Activated naive CD4-positive, alpha-beta T cell treated with anti-CD3 and anti-CD28 coated beads, Interleukin-2, amount 50 U/mL, for 72 hours (primary cell): Measurements from ENCODE around the gene CMYA5. TPM values are rescaled to one million over a fixed set of nuclear protein-coding genes. Genes with fewer than 3 reads are reported as not detected.

ENCODE experiments used
- ATAC-seq, 2 donors: fragments of 150-1000 bp; cut with Tn5 transposase; 2 replicates each; pipeline ENCODE4 v1.10.0; 2021; ENCODE audit warnings: mild to moderate bottlenecking in 2 of 2, moderate library complexity in 2 of 2
- DNase-seq, 2 donors: peaks; one replicate each; pipeline ENCODE4 v3.0.0; 2021 to 2022; ENCODE audit warnings: low spot score in 2 of 2
- H3K27ac Mint-ChIP-seq, 2 donors: one replicate each; pipeline ENCODE4 v1.8.0; 2022; ENCODE audit warnings: mild to moderate bottlenecking in 2 of 2, mixed read lengths in 2 of 2
- H3K36me3 Mint-ChIP-seq, 2 donors: one replicate each; pipeline ENCODE4 v1.8.0; 2022; ENCODE audit warnings: mixed read lengths in 2 of 2
- H3K9me3 Mint-ChIP-seq, 2 donors: one replicate each; pipeline ENCODE4 v1.8.0; 2022; ENCODE audit warnings: mixed read lengths in 2 of 2
- total RNA-seq, 2 donors: library from RNA; stranded (reverse); gene quantifications; one replicate each; pipeline ENCODE4 v1.2.3, GENCODE V29; 2022

CMYA5 gene
- total RNA-seq, 2 donors from 2014 or later = 0.30 to 0.39 TPM

- H3K27ac Mint-ChIP-seq = no peak overlapping the region
- no peaks in the 10 kb centered on the region for H3K36me3 Mint-ChIP-seq
- H3K9me3 Mint-ChIP-seq = no peaks in the 10 kb centered on the region
- DNase-seq (no peak), ATAC-seq (no peak)
Observed at GRCh38 chr5:79834098-79834753, 144.6 kb downstream of the CMYA5 start.

- no peak for DNase-seq
- no peaks in the 10 kb centered on the region for H3K36me3 Mint-ChIP-seq
- ATAC-seq = no peak
- H3K9me3 Mint-ChIP-seq = no peaks in the 10 kb centered on the region
- H3K27ac Mint-ChIP-seq = no peak overlapping the region
Observed at GRCh38 chr5:79834754-79835714, 145.4 kb downstream of the CMYA5 start.

GRCh38 chr5:79837761-79838551, 148.3 kb downstream of the CMYA5 start:
- Mint-ChIP-seq H3K36me3 (no peaks in the 10 kb centered on the region), H3K9me3 (no peaks in the 10 kb centered on the region), H3K27ac (no peak overlapping the region)
- DNase-seq (no peak), ATAC-seq (no peak)

- Mint-ChIP-seq H3K9me3 (no peaks in the 10 kb centered on the region), H3K27ac (peak overlapping the region in 1 of 2 donors; percentile 6), H3K36me3 (no peaks in the 10 kb centered on the region)
- ATAC-seq = no peak
- no peak for DNase-seq
Observed at GRCh38 chr5:79840084-79840990, 150.7 kb downstream of the CMYA5 start.

GRCh38 chr5:79841172-79841571, 151.5 kb downstream of the CMYA5 start:
- DNase-seq = no peak
- no peak for ATAC-seq
- Mint-ChIP-seq H3K36me3 (no peaks in the 10 kb centered on the region), H3K9me3 (no peaks in the 10 kb centered on the region), H3K27ac (no peak overlapping the region)

GRCh38 chr5:79842006-79842881, 152.6 kb downstream of the CMYA5 start:
- Mint-ChIP-seq H3K27ac (no peak overlapping the region), H3K36me3 (no peaks in the 10 kb centered on the region), H3K9me3 (no peaks in the 10 kb centered on the region)
- ATAC-seq = no peak
- no peak for DNase-seq

- H3K9me3 Mint-ChIP-seq = no peaks in the 10 kb centered on the region
- H3K27ac Mint-ChIP-seq = peak overlapping the region in 1 of 2 donors; percentile 89
- no peak for ATAC-seq
- H3K36me3 Mint-ChIP-seq = no peaks in the 10 kb centered on the region
- no peak for DNase-seq
Observed at GRCh38 chr5:79842991-79843390, 153.4 kb downstream of the CMYA5 start.

- H3K36me3 Mint-ChIP-seq = no peaks in the 10 kb centered on the region
Observed at GRCh38 chr5:79843450-79844388, 154.1 kb downstream of the CMYA5 start.

GRCh38 chr5:79844571-79844970, 154.9 kb downstream of the CMYA5 start:
- Mint-ChIP-seq H3K27ac (no peak overlapping the region), H3K9me3 (no peaks in the 10 kb centered on the region), H3K36me3 (no peaks in the 10 kb centered on the region)
- DNase-seq = no peak
- no peak for ATAC-seq

More at GRCh38 chr5:79843450-79844388, 154.1 kb downstream of the CMYA5 start:
- no peaks in the 10 kb centered on the region for H3K9me3 Mint-ChIP-seq
- no peak overlapping the region for H3K27ac Mint-ChIP-seq
- no peak for DNase-seq
- ATAC-seq = no peak

GRCh38 chr5:79845448-79846197, 156.0 kb downstream of the CMYA5 start:
- H3K27ac Mint-ChIP-seq = peak overlapping the region in 1 of 2 donors; percentile 90
- DNase-seq (peak in 1 of 2 donors; percentile 41), ATAC-seq (peak; percentile 76 to 93)
- H3K36me3 Mint-ChIP-seq = no peaks in the 10 kb centered on the region
- no peaks in the 10 kb centered on the region for H3K9me3 Mint-ChIP-seq

GRCh38 chr5:79846198-79846521, 156.5 kb downstream of the CMYA5 start:
- DNase-seq (no peak), ATAC-seq (peak in 1 of 2 donors; percentile 34)
- Mint-ChIP-seq H3K36me3 (no peaks in the 10 kb centered on the region), H3K9me3 (no peaks in the 10 kb centered on the region), H3K27ac (peak overlapping the region in 1 of 2 donors; percentile 90)

- Mint-ChIP-seq H3K9me3 (no peaks in the 10 kb centered on the region), H3K36me3 (no peaks in the 10 kb centered on the region), H3K27ac (no peak overlapping the region)
- ATAC-seq (no peak), DNase-seq (no peak)
Observed at GRCh38 chr5:79847561-79847960, 157.9 kb downstream of the CMYA5 start.

GRCh38 chr5:79849061-79849460, 159.4 kb downstream of the CMYA5 start:
- ATAC-seq (no peak), DNase-seq (no peak)
- Mint-ChIP-seq H3K27ac (no peak overlapping the region), H3K36me3 (no peaks in the 10 kb centered on the region), H3K9me3 (no peaks in the 10 kb centered on the region)
